Kidney epithelial cell (primary cell): ENCODE results near the gene CDH5. TPM values are rescaled to one million over a fixed set of nuclear protein-coding genes. Genes with fewer than 3 reads are reported as not detected.

Experiments
- DNase-seq: peaks from one replicate; pipeline ENCODE4 v3.0.0-alpha.2; 2010; ENCODE audit warnings: low read depth
- H3K27me3 ChIP-seq: 2 replicates; pipeline ENCODE4 v1.6.0; 2011; ENCODE audit warnings: low read length; ENCODE audit not compliant: control insufficient read depth, insufficient read depth
- H3K36me3 ChIP-seq: 2 replicates; pipeline ENCODE4 v1.5.1; 2011; ENCODE audit warnings: low read length; ENCODE audit not compliant: control insufficient read depth, insufficient read depth
- H3K4me3 ChIP-seq: 2 replicates; pipeline ENCODE4 v1.5.1; 2011; ENCODE audit warnings: low read depth, mild to moderate bottlenecking, control low read depth, low read length
- CTCF ChIP-seq: IDR thresholded peaks from 2 replicates; pipeline ENCODE4 v1.5.1; 2011; ENCODE audit warnings: mild to moderate bottlenecking, moderate library complexity, low read length, control low read depth, inconsistent platforms; ENCODE audit not compliant: insufficient read depth, poor library complexity, severe bottlenecking
- total RNA-seq: library from RNA; depleted of rRNA; stranded (reverse); fragments of >200 nt; gene quantifications from 2 replicates; pipeline ENCODE4 v1.2.3, GENCODE V29; 2015

The CDH5 gene
- total RNA-seq, 1 donor from 2014 or later, result 0.67 TPM

GRCh38 chr16:66441586-66442375 is 75.3 kb downstream of the CDH5 start:
- TF ChIP-seq CTCF, result no peak
- Histone ChIP-seq H3K4me3 (no peak overlapping the region), H3K36me3 (no peaks in the 10 kb centered on the region), H3K27me3 (no peaks in the 10 kb centered on the region)
- no peak for DNase-seq

GRCh38 chr16:66442502-66443268 is 76.2 kb downstream of the CDH5 start:
- DNase-seq, result no peak
- H3K36me3 ChIP-seq, result no peaks in the 10 kb centered on the region
- no peaks in the 10 kb centered on the region for H3K27me3 ChIP-seq
- H3K4me3 ChIP-seq, result no peak overlapping the region
- TF ChIP-seq CTCF, result no peak

- Histone ChIP-seq H3K4me3 (no peak overlapping the region), H3K36me3 (no peaks in the 10 kb centered on the region), H3K27me3 (no peaks in the 10 kb centered on the region)
- DNase-seq, result no peak
- TF ChIP-seq CTCF, result no peak
Measured at GRCh38 chr16:66443269-66443652, 76.8 kb downstream of the CDH5 start.

- TF ChIP-seq CTCF, result no peak
- H3K4me3 ChIP-seq, result no peak overlapping the region
- no peaks in the 10 kb centered on the region for H3K27me3 ChIP-seq
- H3K36me3 ChIP-seq, result no peaks in the 10 kb centered on the region
- DNase-seq, result no peak
Measured at GRCh38 chr16:66444049-66444481, 77.6 kb downstream of the CDH5 start.

GRCh38 chr16:66446737-66447136 is 80.2 kb downstream of the CDH5 start:
- H3K4me3 ChIP-seq, result no peak overlapping the region
- no peak for DNase-seq
- TF ChIP-seq CTCF, result no peak
- H3K36me3 ChIP-seq, result no peaks in the 10 kb centered on the region
- H3K27me3 ChIP-seq, result no peaks in the 10 kb centered on the region

GRCh38 chr16:66447491-66447890 is 81.0 kb downstream of the CDH5 start:
- TF ChIP-seq CTCF, result no peak
- no peak for DNase-seq
- H3K4me3 ChIP-seq, result no peak overlapping the region
- no peaks in the 10 kb centered on the region for H3K27me3 ChIP-seq
- H3K36me3 ChIP-seq, result no peaks in the 10 kb centered on the region
